ENCODE data around the gene ZNF709. TPM values are rescaled to one million over a fixed set of nuclear protein-coding genes. Genes with fewer than 3 reads are reported as not detected.
"Not testable (repeated sequence)": the region's sequence is repeated elsewhere in the genome, so short reads cannot be mapped to it uniquely, and the experiment has no call there.

The ZNF709 gene
- total RNA-seq, 1 donor from 2014 or later = 4.4 TPM

DNA sequence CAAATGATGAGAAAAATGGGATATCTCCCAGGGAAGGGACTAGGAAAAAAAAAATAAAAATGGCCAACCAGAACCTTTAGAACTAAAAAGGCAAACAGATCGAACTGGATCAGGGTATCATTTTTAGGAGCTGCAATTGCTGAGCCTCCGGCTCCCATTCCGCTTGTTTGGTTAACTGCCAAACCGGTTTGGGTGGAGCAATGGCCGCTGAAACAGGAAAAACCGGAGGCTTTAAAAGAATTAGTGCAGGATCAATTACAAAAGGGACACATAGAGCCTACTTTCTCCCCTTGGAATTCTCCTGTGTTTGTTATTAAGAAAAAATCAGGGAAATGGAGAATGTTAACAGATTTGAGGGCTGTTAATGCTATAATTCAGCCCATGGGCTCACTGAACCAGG lies 31.1 kb downstream of the ZNF709 start:
- DNase-seq (ENCODE audit: low read depth in 2 of 2) = no peak

DNA sequence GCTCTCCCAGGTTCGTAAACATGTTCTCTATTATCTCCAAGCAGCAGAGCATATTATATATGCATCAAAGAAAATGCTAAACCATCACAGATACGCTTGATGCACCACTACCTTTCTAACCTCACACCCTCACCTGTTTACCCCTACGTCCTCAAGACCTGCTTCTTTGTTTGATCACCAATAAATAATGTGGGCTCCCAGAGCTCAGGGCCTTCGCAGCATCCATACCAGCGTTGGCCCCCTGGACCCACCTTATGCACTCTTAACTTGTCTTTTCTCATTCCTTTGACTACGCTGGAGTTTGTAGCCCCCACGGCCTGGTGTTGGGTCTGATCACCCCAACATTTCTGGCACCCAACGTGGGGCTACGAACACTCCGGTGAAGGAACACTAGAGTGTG lies 33.8 kb downstream of the ZNF709 start:
- DNase-seq (ENCODE audit: low read depth in 2 of 2) = no peak

DNA sequence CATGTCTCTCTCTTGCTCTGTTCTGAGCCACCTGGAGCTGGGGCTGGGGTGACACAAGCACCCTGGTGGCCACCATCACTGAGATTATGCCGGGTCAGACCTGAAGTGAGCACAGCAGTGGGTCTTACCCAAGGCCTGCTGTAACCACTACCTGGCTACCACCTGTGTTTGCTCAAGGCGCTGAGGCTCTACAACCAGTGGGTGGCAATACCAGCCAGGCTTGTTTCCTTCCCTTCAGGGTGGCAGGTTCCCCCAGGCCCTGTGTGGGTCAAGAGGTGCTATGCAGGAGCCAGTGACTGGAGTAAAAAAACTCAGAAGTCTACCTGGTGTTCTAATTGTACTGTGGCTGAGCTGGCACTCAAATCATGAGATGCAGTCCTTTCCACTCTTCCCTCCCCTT lies 35.8 kb downstream of the ZNF709 start:
- DNase-seq (ENCODE audit: low read depth in 2 of 2) = no peak

DNA sequence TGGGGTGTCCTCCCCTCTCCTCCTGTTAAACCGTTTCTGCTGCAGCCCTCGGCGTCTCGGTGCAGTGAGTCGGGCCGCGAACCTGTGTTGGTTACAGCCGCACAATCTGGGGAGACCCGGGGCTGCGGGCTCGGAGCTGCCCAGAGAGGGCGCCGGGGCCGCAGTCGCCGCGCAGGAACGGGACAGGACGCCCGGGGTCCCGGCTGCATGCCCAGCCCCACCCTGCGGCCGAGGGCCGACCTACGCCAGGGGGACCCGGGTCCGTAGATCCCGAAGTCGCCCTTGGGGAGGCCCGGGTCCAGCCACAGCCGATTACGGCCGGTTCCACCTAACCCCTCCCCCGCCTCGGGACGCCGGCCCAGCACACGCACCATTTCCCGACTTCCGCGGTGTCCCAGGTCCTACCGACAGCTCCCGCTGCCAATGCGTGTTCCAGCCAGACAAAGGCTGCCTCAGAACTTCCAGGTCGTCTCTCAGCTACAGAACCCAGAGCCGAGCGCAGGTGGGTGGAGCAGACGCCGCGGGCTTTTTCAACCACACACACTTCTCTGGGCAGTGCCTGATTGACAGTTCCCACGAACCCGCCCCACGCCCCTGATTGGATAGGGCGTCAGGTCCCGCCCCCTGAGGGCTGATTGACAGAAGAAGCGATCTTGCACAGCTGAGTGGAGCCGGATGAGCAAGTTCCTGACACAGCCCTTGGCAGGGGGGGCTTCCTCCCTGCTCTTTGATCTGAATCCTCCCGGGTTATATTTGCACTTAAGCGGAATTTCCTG lies 43.9 kb downstream of the ZNF709 start, which contains the start of gene ZNF443:
TSS of gene ZNF443 (minus strand) at position 481 of the 776 bp plus-strand sequence. CDS start at position 374, 107 bp downstream.
- peak; percentile 98 for DNase-seq (ENCODE audit: low read depth in 2 of 2)

DNA sequence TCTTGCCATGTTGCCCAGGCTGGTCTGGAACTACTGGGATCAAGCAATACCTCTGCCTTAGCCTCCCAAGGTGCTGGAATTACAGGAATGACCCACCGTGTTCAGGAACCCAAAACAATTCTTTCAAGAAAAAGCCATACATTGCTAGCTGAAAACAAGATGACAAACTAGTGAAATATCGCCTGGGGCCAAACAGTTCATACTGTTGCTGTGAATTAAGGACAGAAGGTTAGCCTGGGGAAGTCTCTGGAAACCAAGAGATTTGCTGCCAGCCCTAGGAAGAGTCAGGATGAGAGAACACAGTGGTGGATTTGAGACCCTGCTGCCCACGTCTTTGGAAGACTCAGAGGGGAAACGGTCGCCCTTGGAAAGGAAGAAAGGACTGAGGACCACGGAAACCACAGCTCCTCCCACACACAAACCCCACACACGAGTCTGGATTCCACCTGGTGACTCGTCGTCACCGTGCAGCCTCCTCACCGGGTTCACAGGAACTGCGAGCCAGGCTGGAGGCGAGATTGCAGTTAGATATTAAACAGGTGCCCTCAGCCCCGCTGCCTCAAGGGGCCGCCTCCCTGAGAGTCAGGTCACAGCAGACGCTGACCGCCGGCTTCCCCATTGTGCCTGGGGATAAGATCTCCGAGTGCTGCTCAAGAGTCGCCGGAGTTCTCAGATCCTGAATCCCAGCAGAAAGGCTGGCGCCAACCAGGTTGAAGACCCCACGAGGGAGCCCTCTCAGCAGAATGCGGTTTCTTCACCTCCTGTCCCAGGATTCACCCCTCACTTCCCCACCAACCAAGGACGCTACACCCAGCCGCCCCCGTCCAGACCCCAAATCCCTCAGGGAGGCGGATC lies 44.7 kb downstream of the ZNF709 start:
- DNase-seq (ENCODE audit: low read depth in 2 of 2) = peak in 1 of 2 donors; percentile 6

DNA sequence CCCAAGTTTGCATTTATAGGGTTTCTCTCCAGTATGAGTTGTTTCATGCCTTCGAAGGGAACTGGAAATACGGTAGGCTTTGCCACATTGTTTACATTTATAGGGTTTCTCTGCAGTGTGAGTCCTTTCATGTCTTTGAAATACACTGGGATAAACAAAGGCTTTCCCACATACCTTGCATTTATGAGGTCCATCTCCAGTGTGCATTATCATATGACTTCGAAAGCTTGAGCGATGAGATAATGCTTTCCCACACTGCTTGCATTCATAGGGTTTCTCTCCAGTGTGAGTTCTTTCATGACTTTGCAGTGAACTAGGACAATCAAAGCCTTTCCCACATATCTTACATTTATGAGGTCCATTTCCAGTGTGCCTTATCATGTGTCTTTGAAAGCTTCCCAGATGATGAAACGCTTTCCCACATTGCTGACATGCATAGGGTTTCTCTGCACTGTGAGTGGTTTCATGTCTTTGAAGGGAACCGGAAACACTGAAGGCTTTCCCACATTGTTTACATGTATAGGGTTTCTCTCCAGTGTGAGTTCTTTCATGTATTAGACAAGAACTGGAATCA lies 53.8 kb downstream of the ZNF709 start:
- not testable (repeated sequence) for DNase-seq (ENCODE audit: low read depth in 2 of 2)

DNA sequence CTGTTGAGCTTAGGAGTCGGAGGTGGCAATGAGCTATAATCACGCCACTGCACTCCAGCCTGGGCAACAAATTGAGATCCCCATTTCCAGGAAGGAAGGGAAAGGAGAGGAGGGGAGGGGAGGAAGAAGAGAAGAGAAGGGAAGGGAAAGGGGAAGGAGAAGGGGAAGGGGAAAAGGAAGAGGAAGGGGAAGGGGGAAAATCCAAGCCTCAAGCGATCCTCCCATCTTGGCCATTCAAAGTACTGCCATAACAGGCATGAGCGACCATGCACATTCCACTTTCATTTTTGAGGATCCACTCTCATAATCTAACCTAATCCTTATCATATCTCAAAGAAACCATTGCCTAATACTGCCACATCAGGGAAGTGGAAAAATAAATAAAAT lies 58.7 kb downstream of the ZNF709 start:
- DNase-seq (ENCODE audit: low read depth in 2 of 2) = no peak

DNA sequence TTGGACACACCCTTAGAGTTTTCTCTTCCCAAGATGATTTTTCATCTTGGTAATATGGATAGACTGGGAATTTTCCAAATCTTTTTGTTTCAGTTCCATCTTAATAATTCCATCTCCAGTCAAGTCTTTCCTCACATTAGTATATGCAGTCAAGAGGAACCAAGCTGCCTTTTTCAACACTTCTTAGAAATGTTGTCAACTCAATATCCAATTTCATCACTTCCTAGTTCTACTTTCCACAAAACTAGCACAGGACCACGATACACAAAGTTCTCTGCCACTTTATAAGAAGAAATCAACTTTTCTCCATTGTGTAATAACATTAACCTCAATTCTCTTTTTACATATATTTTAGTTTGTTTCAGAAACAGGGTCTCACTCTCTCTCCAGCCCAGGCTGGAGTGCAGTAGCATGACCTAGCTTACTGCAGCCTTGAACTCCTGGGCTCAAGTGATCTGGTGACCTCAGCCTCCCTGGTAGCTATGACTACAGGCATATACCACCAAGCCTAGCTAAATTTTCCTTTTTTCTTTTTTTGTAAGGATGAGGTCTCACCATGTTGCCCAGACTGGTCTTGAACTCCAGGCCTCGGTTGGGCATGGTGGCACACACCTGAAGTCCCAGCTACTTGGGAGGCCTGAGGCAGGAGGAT lies 59.3 kb downstream of the ZNF709 start:
- no peak for DNase-seq (ENCODE audit: low read depth in 2 of 2)

DNA sequence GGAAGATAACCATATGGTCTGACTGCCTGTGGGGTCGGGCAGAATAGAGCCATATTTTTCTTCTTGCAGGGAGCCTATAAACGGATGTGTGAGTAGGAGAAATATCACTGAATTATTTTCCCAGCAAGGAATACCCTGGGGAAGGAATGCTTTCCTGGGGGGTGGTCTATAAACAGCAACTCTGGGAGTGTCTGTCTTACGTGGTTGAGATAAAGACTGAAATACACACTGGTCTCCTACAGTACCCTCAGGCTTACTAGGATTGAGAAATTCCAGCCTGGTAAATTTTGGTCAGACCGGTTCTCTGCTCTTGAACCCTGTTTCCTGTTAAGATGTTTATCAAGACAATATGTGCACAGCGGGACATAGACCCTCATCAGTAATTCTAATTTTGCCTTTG lies 67.3 kb downstream of the ZNF709 start:
- not testable (repeated sequence) for DNase-seq (ENCODE audit: low read depth in 2 of 2)

DNA sequence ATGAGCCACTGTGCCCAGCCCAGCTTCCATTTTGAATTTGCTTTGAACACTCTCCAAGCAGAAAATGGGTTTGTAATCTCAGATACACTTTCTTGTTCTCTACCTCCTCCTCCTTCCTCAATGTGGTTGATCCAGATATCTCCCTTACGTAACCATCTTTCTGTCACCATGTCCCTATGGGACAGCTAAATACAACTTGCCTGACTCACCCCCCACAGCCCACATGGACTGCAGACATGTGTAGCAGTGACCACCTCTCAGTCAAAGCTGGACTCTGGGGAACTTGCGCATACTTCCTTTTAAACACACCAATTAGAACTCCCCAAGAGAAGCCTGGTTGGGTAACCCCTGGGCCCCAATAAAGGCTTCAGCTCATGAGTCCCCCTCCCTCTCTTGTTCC lies 72.7 kb downstream of the ZNF709 start:
- DNase-seq (ENCODE audit: low read depth in 2 of 2) = no peak

Other genes starting within 250 kb of the ZNF709 start
- 3.3 and 4.6 TPM in 2 replicates for gene ZNF44, start 189.9 kb downstream of the ZNF709 start, total RNA-seq
- 1.5 and 1.8 TPM in 2 replicates for gene ZNF563, start 151.2 kb downstream of the ZNF709 start, total RNA-seq
- gene ZNF442, start 119.1 kb downstream of the ZNF709 start, total RNA-seq = 1.1 and 2.8 TPM in 2 replicates
- gene ZNF799, start 83.5 kb downstream of the ZNF709 start, total RNA-seq = 3.9 and 7.5 TPM in 2 replicates
- 3.7 and 6.9 TPM in 2 replicates for gene ZNF443, start 43.8 kb downstream of the ZNF709 start, total RNA-seq
- 6.5 and 11.1 TPM in 2 replicates for gene ZNF564, start 66.7 kb upstream of the ZNF709 start, total RNA-seq
- 5.2 and 6.9 TPM in 2 replicates for gene ZNF490, start 126.0 kb upstream of the ZNF709 start, total RNA-seq
- gene ZNF791, start 126.1 kb upstream of the ZNF709 start, total RNA-seq = 8.3 and 8.9 TPM in 2 replicates
- 37.0 and 77.2 TPM in 2 replicates for gene MAN2B1, start 181.9 kb upstream of the ZNF709 start, total RNA-seq
- 6.3 and 9.1 TPM in 2 replicates for gene WDR83, start 182.0 kb upstream of the ZNF709 start, total RNA-seq
- gene DHPS, start 197.1 kb upstream of the ZNF709 start, total RNA-seq = 40.8 and 41.1 TPM in 2 replicates
- gene GNG14, start 203.2 kb upstream of the ZNF709 start, total RNA-seq = not detected in 2 replicates
- 3.8 and 5.2 TPM in 2 replicates for gene FBXW9, start 211.8 kb upstream of the ZNF709 start, total RNA-seq
- 14.4 and 19.4 TPM in 2 replicates for gene TNPO2, start 239.1 kb upstream of the ZNF709 start, total RNA-seq
- gene TRIR, start 249.9 kb upstream of the ZNF709 start, total RNA-seq = 124 and 182 TPM in 2 replicates

Measured in lung microvascular endothelial cell (primary cell).